OCI-LY7 (cell line): ENCODE results near the gene CYRIA. TPM values are rescaled to one million over a fixed set of nuclear protein-coding genes. Genes with fewer than 3 reads are reported as not detected.
A peak's percentile ranks its signal among the peaks of the same experiment; 100 is the strongest.

ENCODE experiments used
- Bru-seq: library from RNA; stranded (reverse); fragments of 400-500 nt; gene quantifications from one replicate; lab custom pipeline; 2021; lab: Mats Ljungman, UMichigan
- BruChase-seq, 2 experiments: library from RNA; stranded (reverse); fragments of 400-500 nt; gene quantifications; one replicate each; lab custom pipeline; 2021; lab: Mats Ljungman, UMichigan
- BruUV-seq: library from RNA; stranded (reverse); fragments of 400-500 nt; replicated peaks from 2 replicates; lab custom pipeline; 2021; lab: Mats Ljungman, UMichigan
- CTCF ChIA-PET: fragments of 300-600 bp; sonication (Branson Sonifier 250); formaldehyde crosslinking; loops from one replicate; lab custom pipeline; 2022; ENCODE audit warnings: antibody characterized with exemption; ENCODE audit not compliant: unreplicated experiment; lab: Charles Lee
- POLR2A ChIA-PET: fragments of 300-600 bp; sonication (Branson Sonifier 250); formaldehyde crosslinking; loops from one replicate; lab custom pipeline; 2022; ENCODE audit warnings: antibody characterized with exemption; lab: Charles Lee
- DNase-seq: peaks from one replicate; pipeline ENCODE4 v3.0.0-alpha.2; 2015; ENCODE audit warnings: low spot score
- H2AFZ ChIP-seq: fragments of 200-600 bp; sonication (generic), shearing (Covaris generic); 2 replicates; pipeline ENCODE4 v1.6.1; 2014; ENCODE audit warnings: mild to moderate bottlenecking, antibody characterized with exemption, low read length, moderate library complexity
- H3K27ac ChIP-seq: fragments of 200-600 bp; sonication (generic); 2 replicates; pipeline ENCODE4 v1.5.1; 2014; ENCODE audit warnings: mixed run types, low read depth, mild to moderate bottlenecking, moderate library complexity, low read length, inconsistent platforms; ENCODE audit not compliant: poor library complexity, severe bottlenecking
- H3K36me3 ChIP-seq: fragments of 200-600 bp; sonication (generic); 2 replicates; pipeline ENCODE4 v1.6.1; 2014; ENCODE audit warnings: mild to moderate bottlenecking, antibody characterized with exemption, low read length, moderate library complexity, mixed read lengths; ENCODE audit not compliant: insufficient read depth
- H3K4me1 ChIP-seq: fragments of 200-600 bp; sonication (generic); 2 replicates; pipeline ENCODE4 v1.5.1; 2014; ENCODE audit warnings: mild to moderate bottlenecking, low read length; ENCODE audit not compliant: insufficient read depth, poor library complexity, severe bottlenecking
- H3K4me2 ChIP-seq: fragments of 200-600 bp; sonication (generic); 2 replicates; pipeline ENCODE4 v1.6.1; 2014; ENCODE audit warnings: mild to moderate bottlenecking, low read length
- H3K4me3 ChIP-seq: fragments of 200-600 bp; sonication (generic); 2 replicates; pipeline ENCODE4 v1.5.1; 2014; ENCODE audit warnings: mild to moderate bottlenecking, low read depth, low read length; ENCODE audit not compliant: poor library complexity, severe bottlenecking
- H3K79me2 ChIP-seq: fragments of 200-600 bp; sonication (generic); 2 replicates; pipeline ENCODE4 v1.6.1; 2016; ENCODE audit warnings: low read depth, mild to moderate bottlenecking, low read length, moderate library complexity, mixed read lengths; ENCODE audit not compliant: insufficient read depth
- H3K9me2 ChIP-seq: fragments of 200-600 bp; sonication (generic); 2 replicates; pipeline ENCODE4 v1.6.1; 2016; ENCODE audit warnings: mild to moderate bottlenecking, low read length, mixed read lengths; ENCODE audit not compliant: insufficient read depth
- H3K9me3 ChIP-seq: fragments of 200-600 bp; sonication (generic); 2 replicates; pipeline ENCODE4 v1.6.1; 2014; ENCODE audit warnings: mild to moderate bottlenecking, mixed run types, low read length, mixed read lengths
- H4K20me1 ChIP-seq: fragments of 200-600 bp; sonication (generic); 2 replicates; pipeline ENCODE4 v1.6.1; 2014; ENCODE audit warnings: mild to moderate bottlenecking, antibody characterized with exemption, low read length, moderate library complexity, mixed read lengths; ENCODE audit not compliant: insufficient read depth
- EZH2phosphoT487 ChIP-seq: fragments of 200-600 bp; sonication (generic); IDR thresholded peaks from 2 replicates; pipeline ENCODE4 v1.6.1; 2018; ENCODE audit warnings: low read depth, borderline replicate concordance, mild to moderate bottlenecking, mixed run types, antibody characterized with exemption, low read length, moderate library complexity, mixed read lengths
- intact Hi-C: fragments of 100-400 bp; cut with micrococcal nuclease; formaldehyde crosslinking; loops from one replicate; pipeline ENCODE4 v1.10.0; 2022; ENCODE audit not compliant: unreplicated experiment
- long read RNA-seq: library from polyadenylated mRNA; stranded (forward); transcript quantifications from one replicate; pipeline ENCODE4 v2.0.0, GENCODE V29; 2022
- total RNA-seq, 2 experiments: library from RNA; depleted of rRNA in 1 of 2; stranded (reverse); fragments of >200 nt in 1 of 2; shearing (Covaris generic) in 1 of 2; gene quantifications; 2 replicates each; pipeline ENCODE4 v1.2.3, GENCODE V29; 2014 to 2022
- TF ChIP-seq, protein P1 (sequence below): fragments of 200-600 bp; sonication (generic); conservative IDR thresholded peaks from 2 replicates; pipeline ENCODE4 v1.5.1; 2014; ENCODE audit warnings: mild to moderate bottlenecking, antibody characterized with exemption, low read length, moderate library complexity, mixed read lengths

Gene CYRIA
- total RNA-seq (2014; rRNA removed; shearing (Covaris generic)) (2.6 and 5.0 TPM in 2 replicates), total RNA-seq (2022) (11.7 and 13.4 TPM in 2 replicates), Bru-seq, nascent RNA (percentile 58 among the genes with signal in this experiment), BruChase-seq, experiment 1, labeled RNA remaining after a 6-hour chase (percentile 46 among the genes with signal in this experiment), BruChase-seq, experiment 2, labeled RNA remaining after a 2-hour chase (percentile 49 among the genes with signal in this experiment)
- long read RNA-seq, full-length matches to known transcripts: 23 of 30 reads
- long read RNA-seq, partial matches to known transcripts: 0 of 30 reads
- long read RNA-seq, other reads (novel, unspliced or antisense): 7 of 30 reads

DNA sequence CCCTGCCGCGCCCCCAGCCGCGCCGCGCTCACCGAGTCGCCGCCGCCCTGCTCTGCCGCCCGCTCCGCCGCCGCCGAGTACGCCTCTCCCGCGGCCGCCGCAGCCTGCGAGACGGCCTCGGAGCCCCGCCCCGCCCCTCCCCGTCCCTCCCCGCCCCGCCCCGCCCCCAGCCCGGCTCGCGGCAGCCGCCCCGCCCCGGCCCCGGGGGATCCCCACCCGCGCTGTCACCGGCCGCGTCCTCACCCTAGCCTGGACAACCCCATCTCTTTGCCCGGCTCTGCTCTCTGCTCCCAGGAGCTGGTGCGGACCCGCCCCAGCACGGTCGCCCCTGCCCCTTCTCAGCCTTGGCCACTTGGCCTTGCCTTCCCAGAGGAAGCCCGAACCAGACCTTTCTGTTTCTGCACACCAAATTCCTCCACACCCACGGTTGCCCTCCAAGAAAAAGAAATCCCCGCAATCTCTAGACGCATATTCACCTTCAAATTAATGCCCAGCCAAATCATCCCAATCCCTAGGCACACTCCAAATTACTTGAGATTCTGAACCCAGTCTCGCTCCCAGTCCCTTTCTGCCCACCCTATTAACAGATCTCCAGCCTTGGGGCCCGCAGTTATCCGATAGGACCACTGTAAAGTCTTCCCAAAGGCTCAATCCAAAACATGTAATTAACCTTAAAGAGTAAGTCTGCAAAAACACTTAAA is at the start of gene CYRIA:
TSS of gene CYRIA (minus strand) at position 87 of the 701 bp plus-strand sequence. CDS start 77,715 bp downstream, outside the sequence.
- intact Hi-C loops: no loop called here
- peak; percentile 73 for DNase-seq
- H4K20me1 ChIP-seq: no peaks in the 10 kb centered on the region
- H3K4me3 ChIP-seq: peak within 1 kb of the TSS; percentile 78
- ChIA-PET CTCF (interaction anchor here (2.8 kb wide), 1 partner anchor 11 kb away, joined by 7 read pairs; no protein-coding TSS in a partner anchor), POLR2A (interaction anchor here (0.6 to 17.9 kb wide), 4 partner anchors 11 to 356 kb away, joined by 3 to 414 read pairs (median 36); no protein-coding TSS in a partner anchor)
- peaks cover 58% of the 10 kb centered on the region for H3K4me1 ChIP-seq
- H3K9me3 ChIP-seq: no peaks in the 10 kb centered on the region
- H3K27ac ChIP-seq: peak within 1 kb of the TSS; percentile 15
- H2AFZ ChIP-seq: peak within 1 kb of the TSS; percentile 90
- H3K9me2 ChIP-seq: no peaks in the 10 kb centered on the region
- no TSS peak for BruUV-seq
- H3K36me3 ChIP-seq: no peaks in the 10 kb centered on the region
- TF ChIP-seq, protein P1, sequence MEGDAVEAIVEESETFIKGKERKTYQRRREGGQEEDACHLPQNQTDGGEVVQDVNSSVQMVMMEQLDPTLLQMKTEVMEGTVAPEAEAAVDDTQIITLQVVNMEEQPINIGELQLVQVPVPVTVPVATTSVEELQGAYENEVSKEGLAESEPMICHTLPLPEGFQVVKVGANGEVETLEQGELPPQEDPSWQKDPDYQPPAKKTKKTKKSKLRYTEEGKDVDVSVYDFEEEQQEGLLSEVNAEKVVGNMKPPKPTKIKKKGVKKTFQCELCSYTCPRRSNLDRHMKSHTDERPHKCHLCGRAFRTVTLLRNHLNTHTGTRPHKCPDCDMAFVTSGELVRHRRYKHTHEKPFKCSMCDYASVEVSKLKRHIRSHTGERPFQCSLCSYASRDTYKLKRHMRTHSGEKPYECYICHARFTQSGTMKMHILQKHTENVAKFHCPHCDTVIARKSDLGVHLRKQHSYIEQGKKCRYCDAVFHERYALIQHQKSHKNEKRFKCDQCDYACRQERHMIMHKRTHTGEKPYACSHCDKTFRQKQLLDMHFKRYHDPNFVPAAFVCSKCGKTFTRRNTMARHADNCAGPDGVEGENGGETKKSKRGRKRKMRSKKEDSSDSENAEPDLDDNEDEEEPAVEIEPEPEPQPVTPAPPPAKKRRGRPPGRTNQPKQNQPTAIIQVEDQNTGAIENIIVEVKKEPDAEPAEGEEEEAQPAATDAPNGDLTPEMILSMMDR: no peak
- no peak for TF ChIP-seq EZH2phosphoT487
- H3K79me2 ChIP-seq: peaks cover 6% of the 10 kb centered on the region; the same call in 1 of the 2 replicates
- H3K4me2 ChIP-seq: peak within 1 kb of the TSS; percentile 83

DNA sequence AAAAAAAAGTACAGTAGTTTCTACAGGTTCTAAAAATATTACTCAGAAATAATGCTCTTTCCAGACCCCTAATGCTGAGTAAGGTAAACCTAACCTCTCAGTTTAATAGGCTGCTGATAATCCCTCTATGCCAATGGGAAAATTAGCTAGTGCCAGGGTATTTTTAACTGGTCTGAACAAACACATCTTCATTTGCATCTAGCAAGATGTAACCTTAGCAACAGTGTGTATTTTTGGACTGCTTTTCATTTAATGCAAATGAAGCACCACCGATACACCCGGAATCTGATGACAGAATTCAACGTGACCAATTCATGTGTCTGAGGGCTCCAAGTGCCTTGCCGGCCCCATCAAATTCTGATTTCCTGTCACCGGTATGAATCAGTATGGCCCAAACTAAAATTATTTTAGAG is 47.4 kb upstream of the CYRIA start:
- Histone ChIP-seq H3K4me3 (peak overlapping the region; percentile 40), H3K79me2 (no peaks in the 10 kb centered on the region), H3K9me3 (no peaks in the 10 kb centered on the region), H3K4me2 (peak overlapping the region; percentile 59), H3K9me2 (no peaks in the 10 kb centered on the region), H3K36me3 (no peaks in the 10 kb centered on the region), H3K27ac (peak overlapping the region; percentile 14), H2AFZ (peak overlapping the region; percentile 72), H3K4me1 (peaks cover 30% of the 10 kb centered on the region), H4K20me1 (no peaks in the 10 kb centered on the region)
- ChIA-PET POLR2A (interaction anchor here (1.0 kb wide), 1 partner anchor 69 kb away, joined by 4 read pairs; no protein-coding TSS in a partner anchor), CTCF (no interaction called here)
- no TSS peak for BruUV-seq
- intact Hi-C loops: loop anchor here (2.0 kb wide), 1 partner anchor 56 kb away; no protein-coding TSS in a partner anchor
- no peak for TF ChIP-seq EZH2phosphoT487
- TF ChIP-seq, protein P1: no peak
- peak; percentile 53 for DNase-seq
